Esophagus muscularis mucosa (tissue), 4 donors: ENCODE data around the gene ATXN10. TPM values are rescaled to one million over a fixed set of nuclear protein-coding genes. Genes with fewer than 3 reads are reported as not detected.

ENCODE experiments used
- DNase-seq: peaks from one replicate; pipeline ENCODE4 v3.0.0-alpha.2; 2017; ENCODE audit errors: extremely low spot score
- H3K27ac ChIP-seq, 4 donors: fragments of 200-600 bp; sonication (generic); replicated peaks in 1 of 4; 1 replicate in 3 of 4; 2 replicates in 1 of 4; pipeline ENCODE4 v1.5.1; 2016 to 2019; ENCODE audit warnings: mild to moderate bottlenecking in 1 of 4
- H3K27me3 ChIP-seq, 4 donors: fragments of 200-600 bp; sonication (generic); one replicate each; pipeline versions ENCODE4 v1.5.1 to v1.6.0; 2016 to 2019
- H3K36me3 ChIP-seq, 4 donors: fragments of 200-600 bp; sonication (generic); one replicate each; pipeline ENCODE4 v1.5.1; 2016 to 2019
- H3K4me1 ChIP-seq, 4 donors: fragments of 200-600 bp; sonication (generic); one replicate each; pipeline ENCODE4 v1.5.1; 2016 to 2019
- H3K4me3 ChIP-seq, 4 donors: fragments of 200-600 bp; sonication (generic); 1 replicate in 2 of 4; 2 replicates in 2 of 4; pipeline ENCODE4 v1.5.1; 2016 to 2019; ENCODE audit warnings: mild to moderate bottlenecking in 4 of 4, moderate library complexity in 1 of 4
- H3K9me3 ChIP-seq, 4 donors: fragments of 200-600 bp; sonication (generic); 1 replicate in 3 of 4; 2 replicates in 1 of 4; pipeline ENCODE4 v1.5.1; 2016 to 2019
- CTCF ChIP-seq, 3 experiments: fragments of 200-600 bp in 2 of 3; fragments of 450-650 bp in 1 of 3; sonication (generic) in 2 of 3; IDR thresholded peaks; one replicate each; pipeline ENCODE4 v1.5.1; 2017 to 2019; ENCODE audit warnings: antibody characterized with exemption in 3 of 3, mild to moderate bottlenecking in 2 of 3, moderate library complexity in 1 of 3
- EP300 ChIP-seq: sonication (generic); formaldehyde crosslinking; IDR thresholded peaks from one replicate; pipeline ENCODE4 v1.6.1; 2017; ENCODE audit warnings: antibody characterized with exemption
- POLR2A ChIP-seq: fragments of 450-650 bp; IDR thresholded peaks from one replicate; pipeline ENCODE4 v1.6.1; 2017; ENCODE audit warnings: antibody characterized with exemption, moderate library complexity, mild to moderate bottlenecking, low read depth
- POLR2AphosphoS5 ChIP-seq, 2 donors: sonication (generic); formaldehyde crosslinking; IDR thresholded peaks; one replicate each; pipeline ENCODE4 v1.6.1; 2017; ENCODE audit warnings: antibody characterized with exemption in 2 of 2
- WGBS: methylation state at CpG from one replicate; pipeline ENCODE4 v1.1.5; 2018; 5-methylcytosine and 5-hydroxymethylcytosine counted together
- intact Hi-C: fragments of 100-400 bp; cut with DNase I; formaldehyde crosslinking; loops from one replicate; pipeline ENCODE4 v1.15.1; 2023
- total RNA-seq, 4 donors: library from RNA; depleted of rRNA; stranded (reverse); fragments of >200 nt; gene quantifications; one replicate each; pipeline versions ENCODE4 v1.1.0 to v1.2.1, GENCODE V29; 2016

ATXN10 gene
- total RNA-seq, 4 donors from 2014 or later = 67.5 to 126 (median 91.2) TPM

GRCh38 chr22:45631140-45631840 lies 40.3 kb upstream of the ATXN10 start:
- Histone ChIP-seq H3K4me1 (peaks cover 0 to 9% (median 7%) of the 10 kb centered on the region in 4 donors), H3K9me3 (no peaks in the 10 kb centered on the region), H3K4me3 (no peak overlapping the region), H3K27ac (no peak overlapping the region), H3K36me3 (no peaks in the 10 kb centered on the region), H3K27me3 (peaks cover 0 to 79% (median 0%) of the 10 kb centered on the region in 4 donors)
- intact Hi-C loops = no loop called here
- no peak for DNase-seq
- TF ChIP-seq POLR2AphosphoS5 (IDR thresholded peaks at IDR 0.05) = no peak
- TF ChIP-seq POLR2A = no peak
- no peak for TF ChIP-seq EP300
- no peak for TF ChIP-seq CTCF (IDR thresholded peaks at IDR 0.05)
- 73% methylated on average over 12 of the region's 12 CpGs for WGBS

GRCh38 chr22:45631841-45632238 lies 39.8 kb upstream of the ATXN10 start:
- Histone ChIP-seq H3K27me3 (peaks cover 0 to 76% (median 0%) of the 10 kb centered on the region in 4 donors), H3K9me3 (no peaks in the 10 kb centered on the region), H3K4me3 (no peak overlapping the region), H3K36me3 (no peaks in the 10 kb centered on the region), H3K4me1 (peaks cover 0 to 9% (median 7%) of the 10 kb centered on the region in 4 donors), H3K27ac (no peak overlapping the region)
- intact Hi-C loops = no loop called here
- WGBS = 89% methylated on average over 7 of the region's 7 CpGs
- no peak for DNase-seq
- no peak for TF ChIP-seq EP300
- TF ChIP-seq POLR2A = no peak
- TF ChIP-seq POLR2AphosphoS5 (IDR thresholded peaks at IDR 0.05) = no peak
- TF ChIP-seq CTCF (IDR thresholded peaks at IDR 0.05) = no peak

GRCh38 chr22:45632791-45633515 lies 38.7 kb upstream of the ATXN10 start:
- intact Hi-C loops = no loop called here
- Histone ChIP-seq H3K36me3 (no peaks in the 10 kb centered on the region), H3K9me3 (no peaks in the 10 kb centered on the region), H3K27me3 (peaks cover 0 to 66% (median 0%) of the 10 kb centered on the region in 4 donors), H3K4me3 (no peak overlapping the region), H3K27ac (no peak overlapping the region), H3K4me1 (peaks cover 0 to 9% (median 7%) of the 10 kb centered on the region in 4 donors)
- TF ChIP-seq POLR2AphosphoS5 (IDR thresholded peaks at IDR 0.05) (no peak), CTCF (IDR thresholded peaks at IDR 0.05) (no peak), POLR2A (no peak), EP300 (no peak)
- no peak for DNase-seq
- 13% methylated on average over 12 of the region's 15 CpGs for WGBS

GRCh38 chr22:45636683-45637082 lies 35.0 kb upstream of the ATXN10 start:
- no peak for DNase-seq
- H3K4me1 ChIP-seq = peaks cover 0 to 19% (median 7%) of the 10 kb centered on the region in 4 donors
- TF ChIP-seq CTCF (IDR thresholded peaks at IDR 0.05) (no peak), POLR2AphosphoS5 (IDR thresholded peaks at IDR 0.05) (no peak), POLR2A (no peak), EP300 (no peak)
- intact Hi-C loops = no loop called here
- H3K27me3 ChIP-seq = peaks cover 0 to 56% (median 6%) of the 10 kb centered on the region in 4 donors
- 86% methylated on average over 7 of the region's 7 CpGs for WGBS
- no peaks in the 10 kb centered on the region for H3K9me3 ChIP-seq
- H3K36me3 ChIP-seq = no peaks in the 10 kb centered on the region
- no peak overlapping the region for H3K27ac ChIP-seq
- H3K4me3 ChIP-seq = no peak overlapping the region
